ENCODE measurements around the gene FGB. TPM values are rescaled to one million over a fixed set of nuclear protein-coding genes. Genes with fewer than 3 reads are reported as not detected.

FGB gene
- total and polyA plus RNA-seq, 2 of the 13 experiments (the other 11 are each of a cell fraction or from before 2014, with no cell fraction given): 226 to 784 TPM

DNA sequence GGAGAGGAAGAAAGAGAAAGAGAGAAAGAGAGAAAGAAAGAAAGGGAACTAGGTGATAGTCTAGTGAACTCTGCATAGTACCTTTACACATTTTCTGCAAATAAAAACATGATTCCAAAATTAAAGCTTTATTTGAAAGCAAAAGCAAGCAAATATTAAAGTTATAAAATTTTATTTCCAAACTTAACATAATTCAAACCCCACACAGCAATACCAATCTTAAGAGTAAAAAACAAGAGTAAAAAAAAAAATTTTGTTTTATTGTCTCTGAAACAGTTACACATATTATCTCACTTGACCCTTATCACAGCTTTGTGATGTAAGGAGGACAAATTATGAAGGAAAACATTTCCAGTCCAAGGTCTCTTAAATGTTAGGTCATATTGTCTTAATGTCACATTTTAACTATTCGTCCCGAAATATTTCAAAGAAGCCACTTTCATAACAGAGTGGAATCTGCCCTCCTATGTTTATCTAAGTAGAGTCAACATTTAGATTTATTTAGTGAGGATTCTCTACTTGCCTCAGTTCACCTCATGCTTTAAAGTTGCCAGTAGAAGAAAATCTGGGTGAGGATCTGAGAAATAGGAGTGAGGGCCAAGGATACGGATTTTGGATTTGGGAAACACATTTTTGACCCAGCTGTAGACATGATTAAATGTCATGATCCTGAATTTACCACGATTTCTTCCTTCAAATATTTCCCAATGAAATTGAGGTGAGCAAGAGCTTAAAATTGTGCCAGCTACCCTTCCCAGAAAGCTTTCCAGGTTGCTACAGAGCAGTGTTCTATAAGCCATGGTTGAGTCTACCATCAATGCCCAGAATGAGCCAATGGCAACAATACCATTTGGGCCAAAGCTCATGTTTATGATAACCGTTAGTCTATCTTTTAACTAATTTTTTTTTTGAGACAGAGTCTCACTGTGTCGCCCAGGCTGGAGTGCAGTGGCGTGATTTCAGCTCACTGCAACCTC lies 35.3 kb downstream of the FGB start (continued):
- TF ChIP-seq, protein P1, sequence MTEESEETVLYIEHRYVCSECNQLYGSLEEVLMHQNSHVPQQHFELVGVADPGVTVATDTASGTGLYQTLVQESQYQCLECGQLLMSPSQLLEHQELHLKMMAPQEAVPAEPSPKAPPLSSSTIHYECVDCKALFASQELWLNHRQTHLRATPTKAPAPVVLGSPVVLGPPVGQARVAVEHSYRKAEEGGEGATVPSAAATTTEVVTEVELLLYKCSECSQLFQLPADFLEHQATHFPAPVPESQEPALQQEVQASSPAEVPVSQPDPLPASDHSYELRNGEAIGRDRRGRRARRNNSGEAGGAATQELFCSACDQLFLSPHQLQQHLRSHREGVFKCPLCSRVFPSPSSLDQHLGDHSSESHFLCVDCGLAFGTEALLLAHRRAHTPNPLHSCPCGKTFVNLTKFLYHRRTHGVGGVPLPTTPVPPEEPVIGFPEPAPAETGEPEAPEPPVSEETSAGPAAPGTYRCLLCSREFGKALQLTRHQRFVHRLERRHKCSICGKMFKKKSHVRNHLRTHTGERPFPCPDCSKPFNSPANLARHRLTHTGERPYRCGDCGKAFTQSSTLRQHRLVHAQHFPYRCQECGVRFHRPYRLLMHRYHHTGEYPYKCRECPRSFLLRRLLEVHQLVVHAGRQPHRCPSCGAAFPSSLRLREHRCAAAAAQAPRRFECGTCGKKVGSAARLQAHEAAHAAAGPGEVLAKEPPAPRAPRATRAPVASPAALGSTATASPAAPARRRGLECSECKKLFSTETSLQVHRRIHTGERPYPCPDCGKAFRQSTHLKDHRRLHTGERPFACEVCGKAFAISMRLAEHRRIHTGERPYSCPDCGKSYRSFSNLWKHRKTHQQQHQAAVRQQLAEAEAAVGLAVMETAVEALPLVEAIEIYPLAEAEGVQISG (CRISPR knock-in tag; IDR thresholded peaks at IDR 0.05): no peak
- no peak for TF ChIP-seq ZIK1 (CRISPR knock-in tag; IDR thresholded peaks at IDR 0.05; ENCODE audit: borderline replicate concordance, low read depth)
- TF ChIP-seq ZZZ3 (CRISPR knock-in tag; IDR thresholded peaks at IDR 0.05; ENCODE audit: borderline replicate concordance): no peak
- TF ChIP-seq ETV6 (CRISPR knock-in tag; conservative IDR thresholded peaks at IDR 0.05): no peak
- no peak for TF ChIP-seq ZFP36 (IDR thresholded peaks at IDR 0.05; ENCODE audit: borderline replicate concordance, low read depth, low read length, partially characterized antibody)
- peak; percentile 68 for TF ChIP-seq TCF7L2 (IDR thresholded peaks at IDR 0.05; ENCODE audit: low read depth, low read length)
- no peak for TF ChIP-seq SMARCC2 (IDR thresholded peaks at IDR 0.05)
- TF ChIP-seq ZNF558 (CRISPR knock-in tag; IDR thresholded peaks at IDR 0.05; ENCODE audit: borderline replicate concordance): no peak; the same call in 1 of the 2 replicates
- TF ChIP-seq, protein P2, sequence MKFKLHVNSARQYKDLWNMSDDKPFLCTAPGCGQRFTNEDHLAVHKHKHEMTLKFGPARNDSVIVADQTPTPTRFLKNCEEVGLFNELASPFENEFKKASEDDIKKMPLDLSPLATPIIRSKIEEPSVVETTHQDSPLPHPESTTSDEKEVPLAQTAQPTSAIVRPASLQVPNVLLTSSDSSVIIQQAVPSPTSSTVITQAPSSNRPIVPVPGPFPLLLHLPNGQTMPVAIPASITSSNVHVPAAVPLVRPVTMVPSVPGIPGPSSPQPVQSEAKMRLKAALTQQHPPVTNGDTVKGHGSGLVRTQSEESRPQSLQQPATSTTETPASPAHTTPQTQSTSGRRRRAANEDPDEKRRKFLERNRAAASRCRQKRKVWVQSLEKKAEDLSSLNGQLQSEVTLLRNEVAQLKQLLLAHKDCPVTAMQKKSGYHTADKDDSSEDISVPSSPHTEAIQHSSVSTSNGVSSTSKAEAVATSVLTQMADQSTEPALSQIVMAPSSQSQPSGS (CRISPR knock-in tag; IDR thresholded peaks at IDR 0.05): peak; percentile 86
- no peak for TF ChIP-seq KDM5B (CRISPR knock-in tag; IDR thresholded peaks at IDR 0.05; ENCODE audit: borderline replicate concordance)
- TF ChIP-seq RARG (CRISPR knock-in tag; IDR thresholded peaks at IDR 0.05; ENCODE audit: low read depth): no peak
- TF ChIP-seq, protein P3, sequence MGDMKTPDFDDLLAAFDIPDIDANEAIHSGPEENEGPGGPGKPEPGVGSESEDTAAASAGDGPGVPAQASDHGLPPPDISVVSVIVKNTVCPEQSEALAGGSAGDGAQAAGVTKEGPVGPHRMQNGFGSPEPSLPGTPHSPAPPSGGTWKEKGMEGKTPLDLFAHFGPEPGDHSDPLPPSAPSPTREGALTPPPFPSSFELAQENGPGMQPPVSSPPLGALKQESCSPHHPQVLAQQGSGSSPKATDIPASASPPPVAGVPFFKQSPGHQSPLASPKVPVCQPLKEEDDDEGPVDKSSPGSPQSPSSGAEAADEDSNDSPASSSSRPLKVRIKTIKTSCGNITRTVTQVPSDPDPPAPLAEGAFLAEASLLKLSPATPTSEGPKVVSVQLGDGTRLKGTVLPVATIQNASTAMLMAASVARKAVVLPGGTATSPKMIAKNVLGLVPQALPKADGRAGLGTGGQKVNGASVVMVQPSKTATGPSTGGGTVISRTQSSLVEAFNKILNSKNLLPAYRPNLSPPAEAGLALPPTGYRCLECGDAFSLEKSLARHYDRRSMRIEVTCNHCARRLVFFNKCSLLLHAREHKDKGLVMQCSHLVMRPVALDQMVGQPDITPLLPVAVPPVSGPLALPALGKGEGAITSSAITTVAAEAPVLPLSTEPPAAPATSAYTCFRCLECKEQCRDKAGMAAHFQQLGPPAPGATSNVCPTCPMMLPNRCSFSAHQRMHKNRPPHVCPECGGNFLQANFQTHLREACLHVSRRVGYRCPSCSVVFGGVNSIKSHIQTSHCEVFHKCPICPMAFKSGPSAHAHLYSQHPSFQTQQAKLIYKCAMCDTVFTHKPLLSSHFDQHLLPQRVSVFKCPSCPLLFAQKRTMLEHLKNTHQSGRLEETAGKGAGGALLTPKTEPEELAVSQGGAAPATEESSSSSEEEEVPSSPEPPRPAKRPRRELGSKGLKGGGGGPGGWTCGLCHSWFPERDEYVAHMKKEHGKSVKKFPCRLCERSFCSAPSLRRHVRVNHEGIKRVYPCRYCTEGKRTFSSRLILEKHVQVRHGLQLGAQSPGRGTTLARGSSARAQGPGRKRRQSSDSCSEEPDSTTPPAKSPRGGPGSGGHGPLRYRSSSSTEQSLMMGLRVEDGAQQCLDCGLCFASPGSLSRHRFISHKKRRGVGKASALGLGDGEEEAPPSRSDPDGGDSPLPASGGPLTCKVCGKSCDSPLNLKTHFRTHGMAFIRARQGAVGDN (CRISPR knock-in tag; IDR thresholded peaks at IDR 0.05): no peak
- TF ChIP-seq, protein P4, sequence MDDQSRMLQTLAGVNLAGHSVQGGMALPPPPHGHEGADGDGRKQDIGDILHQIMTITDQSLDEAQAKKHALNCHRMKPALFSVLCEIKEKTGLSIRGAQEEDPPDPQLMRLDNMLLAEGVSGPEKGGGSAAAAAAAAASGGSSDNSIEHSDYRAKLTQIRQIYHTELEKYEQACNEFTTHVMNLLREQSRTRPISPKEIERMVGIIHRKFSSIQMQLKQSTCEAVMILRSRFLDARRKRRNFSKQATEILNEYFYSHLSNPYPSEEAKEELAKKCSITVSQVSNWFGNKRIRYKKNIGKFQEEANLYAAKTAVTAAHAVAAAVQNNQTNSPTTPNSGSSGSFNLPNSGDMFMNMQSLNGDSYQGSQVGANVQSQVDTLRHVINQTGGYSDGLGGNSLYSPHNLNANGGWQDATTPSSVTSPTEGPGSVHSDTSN (CRISPR knock-in tag; IDR thresholded peaks at IDR 0.05; ENCODE audit: borderline replicate concordance): no peak
- no peak for TF ChIP-seq PRMT3 (CRISPR knock-in tag; IDR thresholded peaks at IDR 0.05; ENCODE audit: borderline replicate concordance, low read depth)
- peak; percentile 59 for TF ChIP-seq CREB1 (IDR thresholded peaks at IDR 0.05)
- TF ChIP-seq CREB1 (CRISPR knock-in tag; IDR thresholded peaks at IDR 0.05): peak; percentile 88
- no peak for TF ChIP-seq ZNF607 (CRISPR knock-in tag; IDR thresholded peaks at IDR 0.05; ENCODE audit: borderline replicate concordance)
